Astrocyte (in vitro differentiated cells and primary cell): ENCODE data around the gene PTPRN. TPM values are rescaled to one million over a fixed set of nuclear protein-coding genes. Genes with fewer than 3 reads are reported as not detected.

Experiments used
- DNase-seq: peaks from one replicate; pipeline ENCODE4 v3.0.0-alpha.2; 2010; ENCODE audit warnings: low read depth
- FAIRE-seq: peaks from 2 replicates; lab custom pipeline; 2011; peaks lifted over from hg19 to GRCh38; lab: Jason Lieb, UNC
- H2AFZ ChIP-seq: 2 replicates; pipeline ENCODE4 v1.6.0; 2012; ENCODE audit warnings: low read depth, low read length, inconsistent platforms
- H3K27ac ChIP-seq: 2 replicates; pipeline ENCODE4 v1.5.1; 2011; ENCODE audit warnings: low read depth, low read length, inconsistent platforms
- H3K27me3 ChIP-seq: 2 replicates; pipeline ENCODE4 v1.6.0; 2011; ENCODE audit warnings: low read length, inconsistent platforms; ENCODE audit not compliant: insufficient read depth
- H3K36me3 ChIP-seq: 2 replicates; pipeline ENCODE4 v1.5.1; 2011; ENCODE audit warnings: low read length, inconsistent platforms; ENCODE audit not compliant: insufficient read depth
- H3K4me1 ChIP-seq: 2 replicates; pipeline ENCODE4 v1.5.1; 2011; ENCODE audit warnings: low read length, inconsistent platforms; ENCODE audit not compliant: insufficient read depth
- H3K4me2 ChIP-seq: 2 replicates; pipeline ENCODE4 v1.6.0; 2012; ENCODE audit warnings: low read length, inconsistent platforms
- H3K4me3 ChIP-seq: 2 replicates; pipeline ENCODE4 v1.5.1; 2011; ENCODE audit warnings: low read depth, mild to moderate bottlenecking, low read length, inconsistent platforms; ENCODE audit not compliant: insufficient read depth
- H3K79me2 ChIP-seq: 2 replicates; pipeline ENCODE4 v1.6.0; 2012; ENCODE audit warnings: mild to moderate bottlenecking, low read length, inconsistent platforms; ENCODE audit not compliant: insufficient read depth
- H3K9ac ChIP-seq: 2 replicates; pipeline ENCODE4 v1.6.0; 2012; ENCODE audit warnings: mild to moderate bottlenecking, low read length, inconsistent platforms
- H3K9me3 ChIP-seq: 2 replicates; pipeline ENCODE4 v1.5.1; 2012; ENCODE audit warnings: low read depth, mild to moderate bottlenecking, low read length, inconsistent platforms; ENCODE audit not compliant: insufficient read depth
- H4K20me1 ChIP-seq: 2 replicates; pipeline ENCODE4 v1.6.0; 2012; ENCODE audit warnings: low read length, inconsistent platforms; ENCODE audit not compliant: insufficient read depth
- H3K27ac Mint-ChIP-seq: one replicate; pipeline ENCODE4 v1.8.0; 2021; ENCODE audit warnings: mild to moderate bottlenecking, mixed read lengths; ENCODE audit not compliant: unreplicated experiment
- H3K27me3 Mint-ChIP-seq: one replicate; pipeline ENCODE4 v1.8.0; 2021; ENCODE audit warnings: low read depth, mixed read lengths; ENCODE audit not compliant: unreplicated experiment
- H3K36me3 Mint-ChIP-seq: one replicate; pipeline ENCODE4 v1.8.0; 2021; ENCODE audit warnings: low read depth, mixed read lengths; ENCODE audit not compliant: unreplicated experiment
- H3K4me1 Mint-ChIP-seq: one replicate; pipeline ENCODE4 v1.8.0; 2021; ENCODE audit warnings: low read depth, mixed read lengths; ENCODE audit not compliant: unreplicated experiment
- H3K4me3 Mint-ChIP-seq: one replicate; pipeline ENCODE4 v1.8.0; 2021; ENCODE audit warnings: mild to moderate bottlenecking, moderate library complexity, mixed read lengths; ENCODE audit not compliant: unreplicated experiment
- H3K9me3 Mint-ChIP-seq: one replicate; pipeline ENCODE4 v1.8.0; 2021; ENCODE audit warnings: mild to moderate bottlenecking, mixed read lengths; ENCODE audit not compliant: unreplicated experiment
- EZH2 ChIP-seq: IDR thresholded peaks from 2 replicates; pipeline ENCODE4 v1.6.1; 2012; ENCODE audit warnings: mild to moderate bottlenecking, low read length, inconsistent platforms; ENCODE audit not compliant: insufficient read depth
- total RNA-seq: library from RNA; stranded (reverse); gene quantifications from 2 replicates; pipeline ENCODE4 v1.2.1, GENCODE V29; 2021
- TF ChIP-seq, protein P1 (sequence below): IDR thresholded peaks from 2 replicates; pipeline ENCODE4 v1.5.1; 2011; ENCODE audit warnings: low read depth, mild to moderate bottlenecking, inconsistent platforms, low read length, moderate library complexity; ENCODE audit not compliant: insufficient read depth

PTPRN gene
- total RNA-seq, 1 donor from 2014 or later, result 76.6 TPM

DNA sequence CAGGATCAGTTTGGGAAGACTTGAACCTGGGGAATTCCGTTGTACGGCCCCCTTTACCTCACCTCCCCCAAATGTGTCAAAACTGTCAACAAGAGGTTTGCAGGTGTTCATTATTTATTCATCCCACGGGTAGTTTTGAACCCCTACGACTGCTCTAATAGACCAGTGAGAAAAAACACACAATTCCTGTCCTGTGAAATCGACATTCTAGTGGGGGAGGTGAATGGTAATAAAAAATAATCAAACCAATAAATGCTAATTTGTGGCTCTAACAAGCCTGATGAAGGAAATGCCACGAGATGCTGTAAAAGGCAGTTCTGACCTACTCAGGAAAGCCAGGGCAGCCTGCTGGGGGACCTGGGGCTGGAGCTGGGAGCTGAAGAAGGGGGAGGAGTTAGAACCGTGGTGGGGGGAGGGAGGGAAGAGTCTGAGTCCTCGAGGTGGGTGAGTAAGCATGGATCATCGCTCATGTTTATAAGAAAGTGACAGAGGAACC lies 30.5 kb downstream of the PTPRN start:
- H3K27ac Mint-ChIP-seq, result peak overlapping the region; percentile 98

DNA sequence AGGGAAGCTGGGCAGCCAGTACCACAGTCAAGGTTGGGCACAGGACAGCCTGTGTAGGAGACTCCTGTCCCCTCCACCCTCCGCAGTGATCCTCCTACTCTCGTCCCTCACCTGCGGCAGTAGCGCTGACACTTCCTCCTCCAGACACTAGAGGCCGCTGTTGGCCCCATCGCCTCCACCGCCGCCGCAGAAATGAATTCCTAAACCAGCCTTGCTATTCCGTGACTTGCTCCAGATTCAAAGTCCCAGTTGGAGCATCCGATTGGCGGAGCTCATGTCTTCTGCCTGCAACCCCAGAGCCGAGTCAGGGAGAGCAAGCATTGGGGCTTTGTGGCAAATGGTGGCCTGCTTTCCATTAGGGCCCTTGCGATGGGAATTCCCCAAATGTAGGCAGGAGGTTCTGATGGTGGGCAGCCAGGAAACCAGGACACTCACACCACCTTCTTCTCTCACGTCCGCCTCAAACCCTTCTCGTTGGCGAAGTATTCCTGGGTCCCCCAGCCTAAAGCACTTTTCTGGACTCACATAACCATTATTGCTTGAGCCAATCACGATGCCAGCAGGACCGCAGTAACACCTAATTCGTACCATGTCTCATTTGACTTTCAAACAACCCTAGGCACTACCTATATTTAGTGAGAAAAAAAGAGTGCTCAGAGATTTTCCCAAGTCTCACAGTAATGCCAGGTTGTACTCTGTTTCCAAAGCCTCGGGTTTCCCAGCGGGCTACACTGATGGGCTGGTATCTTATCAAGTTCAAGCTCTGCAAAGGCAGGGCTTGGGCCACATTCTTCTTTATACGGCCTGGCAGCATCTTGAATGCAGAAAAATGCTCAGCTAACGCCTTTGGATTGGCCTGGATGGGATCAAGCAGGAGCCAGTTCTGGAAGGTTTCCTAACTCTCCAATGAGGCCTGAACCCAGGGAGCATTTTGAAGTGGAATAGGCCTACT lies 31.2 kb downstream of the PTPRN start:
- Histone ChIP-seq H3K4me2 (peak overlapping the region; percentile 76), H4K20me1 (peaks cover 4% of the 10 kb centered on the region), H3K79me2 (peaks cover 13% of the 10 kb centered on the region), H3K27me3 (no peaks in the 10 kb centered on the region), H3K36me3 (no peaks in the 10 kb centered on the region), H3K4me3 (peak overlapping the region; percentile 22), H3K9me3 (no peaks in the 10 kb centered on the region), H2AFZ (peak overlapping the region; percentile 64), H3K4me1 (peaks cover 42% of the 10 kb centered on the region), H3K9ac (peak overlapping the region; percentile 83), H3K27ac (peak overlapping the region; percentile 92)
- peak overlapping the region; percentile 98 for H3K27ac Mint-ChIP-seq
- H3K36me3 Mint-ChIP-seq, result peaks cover 12% of the 10 kb centered on the region
- no peak for TF ChIP-seq EZH2
- TF ChIP-seq, protein P1, sequence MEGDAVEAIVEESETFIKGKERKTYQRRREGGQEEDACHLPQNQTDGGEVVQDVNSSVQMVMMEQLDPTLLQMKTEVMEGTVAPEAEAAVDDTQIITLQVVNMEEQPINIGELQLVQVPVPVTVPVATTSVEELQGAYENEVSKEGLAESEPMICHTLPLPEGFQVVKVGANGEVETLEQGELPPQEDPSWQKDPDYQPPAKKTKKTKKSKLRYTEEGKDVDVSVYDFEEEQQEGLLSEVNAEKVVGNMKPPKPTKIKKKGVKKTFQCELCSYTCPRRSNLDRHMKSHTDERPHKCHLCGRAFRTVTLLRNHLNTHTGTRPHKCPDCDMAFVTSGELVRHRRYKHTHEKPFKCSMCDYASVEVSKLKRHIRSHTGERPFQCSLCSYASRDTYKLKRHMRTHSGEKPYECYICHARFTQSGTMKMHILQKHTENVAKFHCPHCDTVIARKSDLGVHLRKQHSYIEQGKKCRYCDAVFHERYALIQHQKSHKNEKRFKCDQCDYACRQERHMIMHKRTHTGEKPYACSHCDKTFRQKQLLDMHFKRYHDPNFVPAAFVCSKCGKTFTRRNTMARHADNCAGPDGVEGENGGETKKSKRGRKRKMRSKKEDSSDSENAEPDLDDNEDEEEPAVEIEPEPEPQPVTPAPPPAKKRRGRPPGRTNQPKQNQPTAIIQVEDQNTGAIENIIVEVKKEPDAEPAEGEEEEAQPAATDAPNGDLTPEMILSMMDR, result peak; percentile 78
- H3K9me3 Mint-ChIP-seq, result no peaks in the 10 kb centered on the region
- no peaks in the 10 kb centered on the region for H3K27me3 Mint-ChIP-seq
- peaks cover 48% of the 10 kb centered on the region for H3K4me1 Mint-ChIP-seq
- peak overlapping the region; percentile 64 for H3K4me3 Mint-ChIP-seq
- peak; percentile 20 for FAIRE-seq
- peak; percentile 60 for DNase-seq

More for the DNA sequence above, 30.5 kb downstream of the PTPRN start:
- Mint-ChIP-seq H3K4me3 (peak overlapping the region; percentile 82), H3K9me3 (no peaks in the 10 kb centered on the region), H3K4me1 (peaks cover 45% of the 10 kb centered on the region), H3K36me3 (peaks cover 13% of the 10 kb centered on the region), H3K27me3 (no peaks in the 10 kb centered on the region)
- no peak for FAIRE-seq
- Histone ChIP-seq H3K4me1 (peaks cover 38% of the 10 kb centered on the region), H2AFZ (peak overlapping the region; percentile 64), H3K9me3 (no peaks in the 10 kb centered on the region), H3K27me3 (no peaks in the 10 kb centered on the region), H3K36me3 (no peaks in the 10 kb centered on the region), H4K20me1 (peaks cover 4% of the 10 kb centered on the region), H3K9ac (peak overlapping the region; percentile 83), H3K79me2 (peaks cover 13% of the 10 kb centered on the region), H3K4me2 (peak overlapping the region; percentile 76), H3K27ac (peak overlapping the region; percentile 92), H3K4me3 (peak overlapping the region; percentile 22)
- DNase-seq, result no peak
- TF ChIP-seq, protein P1, result no peak
- TF ChIP-seq EZH2, result no peak
